Panc1 (cell line): ENCODE data around the gene IQGAP1.

Experiments used
- POLR2AphosphoS5 ChIP-seq: IDR thresholded peaks from 2 replicates; pipeline ENCODE4 v1.6.1; 2012; ENCODE audit warnings: mild to moderate bottlenecking, low read depth, low read length, moderate library complexity
- SIN3A ChIP-seq: IDR thresholded peaks from 2 replicates; pipeline ENCODE4 v1.6.1; 2012; ENCODE audit warnings: low read depth, mild to moderate bottlenecking, low read length, moderate library complexity, borderline replicate concordance; ENCODE audit not compliant: insufficient read depth
- TCF7L2 ChIP-seq: IDR thresholded peaks from 2 replicates; pipeline ENCODE4 v1.6.1; 2011; ENCODE audit warnings: mild to moderate bottlenecking, low read depth, low read length, inconsistent platforms
- TF ChIP-seq, protein P1 (sequence below): fragments of 450-650 bp; IDR thresholded peaks from 2 replicates; pipeline ENCODE4 v1.5.1; 2017; ENCODE audit warnings: mild to moderate bottlenecking
- TF ChIP-seq, protein P2 (sequence below), 2 experiments: IDR thresholded peaks; 2 replicates each; pipeline ENCODE4 v1.6.1; 2011 to 2012; ENCODE audit warnings: low read depth in 2 of 2, control low read depth in 1 of 2, low read length in 1 of 2, mild to moderate bottlenecking in 1 of 2, moderate library complexity in 1 of 2; ENCODE audit not compliant: insufficient read depth in 1 of 2

DNA sequence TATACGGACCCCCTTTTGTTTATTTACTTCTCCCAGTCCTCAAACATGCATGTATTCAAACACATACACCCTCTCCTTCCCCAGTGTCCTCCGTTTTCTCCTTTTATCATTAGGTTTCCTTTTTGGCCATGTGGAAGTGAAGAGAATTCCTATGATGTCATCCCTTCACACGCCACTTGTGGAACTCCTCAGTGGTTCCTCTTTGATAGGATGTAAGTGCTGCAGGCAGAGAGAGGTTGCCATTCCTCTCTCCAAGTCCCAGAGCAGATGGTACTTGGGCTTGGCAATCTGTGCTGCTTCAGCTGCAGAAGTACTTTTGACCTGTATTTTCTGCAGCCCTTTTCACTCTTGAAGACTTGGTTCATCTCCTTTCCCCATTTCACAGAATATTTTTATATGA is 108.7 kb downstream of the IQGAP1 start:
- TF ChIP-seq, protein P1, sequence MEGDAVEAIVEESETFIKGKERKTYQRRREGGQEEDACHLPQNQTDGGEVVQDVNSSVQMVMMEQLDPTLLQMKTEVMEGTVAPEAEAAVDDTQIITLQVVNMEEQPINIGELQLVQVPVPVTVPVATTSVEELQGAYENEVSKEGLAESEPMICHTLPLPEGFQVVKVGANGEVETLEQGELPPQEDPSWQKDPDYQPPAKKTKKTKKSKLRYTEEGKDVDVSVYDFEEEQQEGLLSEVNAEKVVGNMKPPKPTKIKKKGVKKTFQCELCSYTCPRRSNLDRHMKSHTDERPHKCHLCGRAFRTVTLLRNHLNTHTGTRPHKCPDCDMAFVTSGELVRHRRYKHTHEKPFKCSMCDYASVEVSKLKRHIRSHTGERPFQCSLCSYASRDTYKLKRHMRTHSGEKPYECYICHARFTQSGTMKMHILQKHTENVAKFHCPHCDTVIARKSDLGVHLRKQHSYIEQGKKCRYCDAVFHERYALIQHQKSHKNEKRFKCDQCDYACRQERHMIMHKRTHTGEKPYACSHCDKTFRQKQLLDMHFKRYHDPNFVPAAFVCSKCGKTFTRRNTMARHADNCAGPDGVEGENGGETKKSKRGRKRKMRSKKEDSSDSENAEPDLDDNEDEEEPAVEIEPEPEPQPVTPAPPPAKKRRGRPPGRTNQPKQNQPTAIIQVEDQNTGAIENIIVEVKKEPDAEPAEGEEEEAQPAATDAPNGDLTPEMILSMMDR = no peak
- TF ChIP-seq, protein P2, sequence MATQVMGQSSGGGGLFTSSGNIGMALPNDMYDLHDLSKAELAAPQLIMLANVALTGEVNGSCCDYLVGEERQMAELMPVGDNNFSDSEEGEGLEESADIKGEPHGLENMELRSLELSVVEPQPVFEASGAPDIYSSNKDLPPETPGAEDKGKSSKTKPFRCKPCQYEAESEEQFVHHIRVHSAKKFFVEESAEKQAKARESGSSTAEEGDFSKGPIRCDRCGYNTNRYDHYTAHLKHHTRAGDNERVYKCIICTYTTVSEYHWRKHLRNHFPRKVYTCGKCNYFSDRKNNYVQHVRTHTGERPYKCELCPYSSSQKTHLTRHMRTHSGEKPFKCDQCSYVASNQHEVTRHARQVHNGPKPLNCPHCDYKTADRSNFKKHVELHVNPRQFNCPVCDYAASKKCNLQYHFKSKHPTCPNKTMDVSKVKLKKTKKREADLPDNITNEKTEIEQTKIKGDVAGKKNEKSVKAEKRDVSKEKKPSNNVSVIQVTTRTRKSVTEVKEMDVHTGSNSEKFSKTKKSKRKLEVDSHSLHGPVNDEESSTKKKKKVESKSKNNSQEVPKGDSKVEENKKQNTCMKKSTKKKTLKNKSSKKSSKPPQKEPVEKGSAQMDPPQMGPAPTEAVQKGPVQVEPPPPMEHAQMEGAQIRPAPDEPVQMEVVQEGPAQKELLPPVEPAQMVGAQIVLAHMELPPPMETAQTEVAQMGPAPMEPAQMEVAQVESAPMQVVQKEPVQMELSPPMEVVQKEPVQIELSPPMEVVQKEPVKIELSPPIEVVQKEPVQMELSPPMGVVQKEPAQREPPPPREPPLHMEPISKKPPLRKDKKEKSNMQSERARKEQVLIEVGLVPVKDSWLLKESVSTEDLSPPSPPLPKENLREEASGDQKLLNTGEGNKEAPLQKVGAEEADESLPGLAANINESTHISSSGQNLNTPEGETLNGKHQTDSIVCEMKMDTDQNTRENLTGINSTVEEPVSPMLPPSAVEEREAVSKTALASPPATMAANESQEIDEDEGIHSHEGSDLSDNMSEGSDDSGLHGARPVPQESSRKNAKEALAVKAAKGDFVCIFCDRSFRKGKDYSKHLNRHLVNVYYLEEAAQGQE (IDR thresholded peaks at IDR 0.05; ENCODE audit: insufficient read depth in 1 of 2, low read depth in 2 of 2, low read length in 1 of 2) = no peak
- no peak for TF ChIP-seq POLR2AphosphoS5
- TF ChIP-seq TCF7L2 = no peak
- TF ChIP-seq SIN3A = no peak
